GM19395 (cell line): ENCODE results near the gene MUSK.
"Not testable (repeated sequence)": the region's sequence is repeated elsewhere in the genome, so short reads cannot be mapped to it uniquely, and the experiment has no call there.

Experiments
- ATAC-seq: cut with Tn5 transposase; IDR thresholded peaks from one replicate; pipeline ENCODE4 v1.9.1; 2021; ENCODE audit warnings: mild to moderate bottlenecking, moderate library complexity; ENCODE audit not compliant: unreplicated experiment

Gene MUSK

DNA sequence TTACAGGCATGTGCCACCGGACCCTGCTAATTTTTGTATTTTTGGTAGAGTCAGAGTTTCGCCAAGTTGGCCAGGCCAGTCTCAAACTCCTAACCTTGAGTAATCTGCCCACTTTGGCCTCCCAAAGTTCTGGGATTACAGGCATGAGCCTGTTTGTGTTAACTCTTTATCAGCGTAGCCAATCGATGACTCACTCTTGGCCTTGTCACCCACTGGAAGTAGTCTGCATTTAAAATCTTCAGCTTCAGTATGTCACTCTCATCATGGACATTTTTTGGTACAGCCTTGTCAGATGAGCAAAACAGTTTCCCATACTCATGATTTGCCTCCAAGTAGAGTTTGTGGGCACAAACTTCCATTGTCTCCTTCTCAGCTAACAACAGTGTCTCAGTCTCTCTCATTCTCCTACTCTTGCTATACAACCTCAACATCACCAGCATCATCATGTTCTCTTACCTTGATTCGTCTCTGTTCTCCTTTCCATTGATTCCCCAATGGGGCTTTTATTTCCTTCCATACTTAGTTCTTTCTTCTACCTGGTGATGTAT is 22.5 kb downstream of the MUSK start:
- ATAC-seq: no peak

DNA sequence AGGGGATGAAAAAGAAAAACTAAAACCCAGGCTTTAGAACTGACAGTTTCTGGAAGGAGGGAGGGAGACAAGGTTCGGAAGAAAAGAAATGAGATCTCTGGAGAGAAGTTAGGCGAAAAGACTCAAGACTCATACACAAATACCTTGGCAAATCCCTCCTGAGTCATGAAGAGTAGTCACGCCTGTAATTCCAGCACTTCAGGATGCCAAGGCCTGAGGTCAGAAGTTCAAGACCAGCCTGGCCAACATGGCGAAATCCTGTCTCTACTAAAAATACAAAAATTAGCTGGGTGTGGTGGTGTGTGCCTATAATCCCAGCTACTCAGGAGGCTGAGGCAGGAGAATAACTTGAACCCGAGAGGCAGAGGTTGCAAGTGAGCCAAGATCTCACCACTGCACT is 27.3 kb downstream of the MUSK start:
- ATAC-seq: not testable (repeated sequence)

DNA sequence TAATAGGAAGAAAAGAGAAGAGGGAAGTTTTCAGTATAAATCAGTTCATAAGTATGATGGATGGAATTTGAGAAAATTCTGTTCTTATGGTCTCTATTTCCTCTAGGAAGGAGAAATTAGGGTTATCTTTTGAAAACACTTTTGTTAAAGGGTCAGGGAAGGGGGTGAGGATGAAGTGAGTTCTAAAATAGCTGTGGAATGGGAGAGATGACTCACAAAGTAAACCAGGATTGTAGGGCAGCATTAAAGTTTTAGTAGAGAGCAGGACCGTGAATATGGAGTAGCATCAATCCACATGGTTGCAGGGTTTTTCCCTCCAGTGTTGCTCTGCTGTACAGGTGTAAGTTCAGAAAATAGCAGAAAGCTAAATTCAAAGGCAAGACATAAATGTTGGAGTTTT is 32.4 kb downstream of the MUSK start:
- no peak for ATAC-seq

DNA sequence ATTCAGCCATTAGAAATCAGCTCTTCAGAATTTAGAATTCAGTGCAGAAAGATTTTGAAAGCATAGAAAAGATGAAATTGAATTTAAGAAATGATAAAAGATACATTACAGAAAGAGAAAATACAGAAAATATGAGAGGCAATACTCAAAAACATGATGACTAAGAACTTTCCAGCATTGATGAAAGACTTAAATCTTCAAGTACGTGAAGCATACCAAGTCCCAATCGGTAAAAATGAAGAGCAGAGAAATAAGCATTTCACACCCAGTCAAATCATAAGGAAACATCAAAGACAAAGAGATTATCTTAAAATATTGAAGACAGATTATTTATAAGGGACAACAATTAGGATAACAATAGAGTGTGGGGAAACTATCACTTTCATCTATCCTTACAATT is 35.1 kb downstream of the MUSK start:
- no peak for ATAC-seq

DNA sequence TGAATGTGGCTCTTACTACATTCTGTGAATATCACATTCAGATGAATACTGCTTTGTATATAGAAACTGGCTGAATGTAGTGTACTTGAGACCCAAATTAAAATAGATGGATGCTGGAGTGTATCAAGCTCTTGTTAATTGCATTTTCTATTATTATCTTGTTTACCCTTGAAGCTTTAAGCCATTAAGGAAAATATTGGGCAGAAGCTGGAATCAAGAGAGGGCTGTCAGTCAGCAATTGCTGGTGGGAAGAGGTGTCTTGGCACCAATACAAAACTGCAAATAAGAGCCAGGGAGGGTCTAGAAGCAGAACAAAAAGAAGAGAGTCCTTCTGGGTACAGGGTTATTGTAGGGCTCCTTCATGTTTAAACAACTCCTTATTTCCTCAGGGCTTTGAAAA is 38.8 kb downstream of the MUSK start:
- no peak for ATAC-seq

DNA sequence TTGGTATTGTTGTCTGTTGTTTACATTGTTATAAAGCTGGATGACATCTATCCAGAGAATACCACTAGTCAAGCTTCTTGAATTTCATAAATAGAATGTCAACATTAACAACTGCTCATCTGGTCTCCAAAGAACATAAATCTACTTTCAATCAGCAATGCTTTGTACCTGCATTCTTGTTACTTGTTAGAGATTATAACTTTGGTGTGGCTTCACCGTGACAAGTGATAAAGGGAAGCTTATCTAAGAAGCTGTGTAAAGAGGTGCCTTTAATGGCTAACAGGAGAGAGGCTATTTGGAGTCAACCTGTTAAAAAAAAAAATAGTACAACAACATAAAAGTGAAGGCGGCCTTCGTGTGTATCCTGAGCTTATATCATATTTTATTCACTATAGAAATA is 41.8 kb downstream of the MUSK start:
- ATAC-seq: no peak

DNA sequence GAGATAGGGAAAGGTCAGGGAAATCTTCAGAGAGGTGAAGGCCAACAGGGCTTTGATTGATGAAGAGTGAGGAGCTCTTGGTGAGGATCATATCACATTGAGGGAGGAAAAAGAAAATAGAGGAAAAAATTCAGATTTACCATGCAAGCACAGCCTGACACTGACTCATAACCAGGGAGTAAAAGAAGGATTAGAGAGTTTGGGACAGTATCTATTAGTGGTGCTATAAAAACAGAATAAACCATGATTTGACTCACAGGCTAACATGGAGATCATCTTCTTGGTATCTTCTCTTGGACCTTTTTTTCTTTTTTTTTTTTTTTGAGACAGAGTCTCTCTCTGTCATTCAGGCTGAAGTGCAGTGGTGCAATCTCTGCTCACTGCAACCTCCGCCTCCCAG is 44.4 kb downstream of the MUSK start:
- ATAC-seq: no peak

DNA sequence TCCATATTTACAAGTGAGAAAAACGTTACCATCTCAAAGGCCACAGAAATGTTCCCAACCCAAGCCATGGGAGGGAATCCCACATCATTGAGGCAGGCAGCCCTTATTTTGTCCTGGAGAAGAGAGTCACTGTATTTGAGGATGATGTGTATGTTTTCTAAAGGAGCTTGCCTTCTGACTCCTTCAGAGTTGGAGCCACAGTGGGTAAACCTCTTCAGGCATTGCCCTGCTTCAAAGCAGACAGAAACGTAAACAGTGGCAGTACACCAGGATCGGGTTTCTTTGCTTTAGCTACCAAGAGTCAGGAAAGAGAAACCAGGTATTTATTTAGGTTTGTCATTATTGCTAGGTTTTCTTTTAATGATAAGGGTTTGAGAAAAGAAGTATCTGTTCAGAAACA is 45.7 kb downstream of the MUSK start:
- no peak for ATAC-seq

DNA sequence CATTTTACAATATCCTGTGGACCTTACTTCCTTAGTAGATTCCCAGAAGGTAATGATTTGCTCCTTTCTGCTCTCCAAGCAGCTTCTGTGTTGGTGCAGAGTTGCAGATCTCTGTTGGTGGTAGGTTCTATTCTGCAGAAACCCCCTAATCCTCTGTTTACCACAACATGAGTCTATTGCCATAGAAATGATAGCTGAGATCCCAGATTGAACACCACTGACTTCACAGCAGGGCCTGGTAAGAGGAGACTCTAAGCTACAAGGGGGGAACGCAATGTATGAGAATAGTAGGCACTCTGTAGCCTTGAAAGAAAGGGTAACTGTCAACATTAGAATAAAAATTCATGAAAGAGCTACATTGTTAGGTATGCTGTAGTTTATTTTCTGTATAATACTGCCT is 59.5 kb downstream of the MUSK start:
- no peak for ATAC-seq

DNA sequence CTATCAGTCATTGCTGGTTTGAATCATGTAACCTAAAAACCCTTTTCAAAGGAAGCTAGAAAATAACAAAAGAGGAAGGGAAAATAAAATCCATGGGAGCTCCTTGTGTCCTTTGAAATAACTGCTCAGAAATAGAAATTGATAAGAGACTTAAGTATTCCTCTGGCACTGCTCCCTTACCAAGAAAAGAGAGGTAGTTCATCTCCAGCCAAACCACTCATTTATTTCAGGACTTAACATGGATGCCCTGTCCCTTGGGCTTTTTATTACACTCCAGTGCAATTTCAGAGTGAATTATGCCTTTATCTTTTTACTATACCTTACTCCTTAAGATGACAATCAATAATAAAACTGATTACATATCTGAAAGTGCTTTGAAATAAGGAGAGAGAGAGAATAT is 61.0 kb downstream of the MUSK start:
- no peak for ATAC-seq

DNA sequence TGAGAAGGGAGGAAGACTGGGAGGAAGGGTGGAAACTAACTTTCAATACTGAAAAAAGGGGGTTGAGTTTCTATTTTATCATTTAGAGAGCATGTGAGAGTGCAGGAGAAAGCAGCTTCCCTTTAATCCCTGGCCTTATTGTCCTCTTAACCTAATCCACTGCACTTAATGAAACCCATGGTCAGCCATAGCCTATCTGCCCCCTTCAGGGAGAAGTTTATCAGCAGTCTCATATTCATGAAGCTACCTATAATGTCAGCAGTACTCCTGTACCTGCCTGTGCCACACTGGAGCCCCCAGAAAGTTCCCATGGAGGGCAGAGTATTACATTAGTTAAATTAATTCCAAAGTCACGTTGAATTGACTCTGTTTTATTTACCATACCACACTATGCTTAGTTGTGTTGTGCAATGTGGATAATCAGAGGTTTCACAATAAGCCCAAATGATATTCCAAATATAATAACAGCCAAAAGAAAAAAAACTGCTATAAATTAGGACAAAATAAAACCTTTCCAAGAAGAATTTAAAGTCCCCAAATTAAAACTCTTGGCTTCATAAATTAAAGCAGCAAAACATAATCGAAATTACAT is 62.9 kb downstream of the MUSK start:
- no peak for ATAC-seq

DNA sequence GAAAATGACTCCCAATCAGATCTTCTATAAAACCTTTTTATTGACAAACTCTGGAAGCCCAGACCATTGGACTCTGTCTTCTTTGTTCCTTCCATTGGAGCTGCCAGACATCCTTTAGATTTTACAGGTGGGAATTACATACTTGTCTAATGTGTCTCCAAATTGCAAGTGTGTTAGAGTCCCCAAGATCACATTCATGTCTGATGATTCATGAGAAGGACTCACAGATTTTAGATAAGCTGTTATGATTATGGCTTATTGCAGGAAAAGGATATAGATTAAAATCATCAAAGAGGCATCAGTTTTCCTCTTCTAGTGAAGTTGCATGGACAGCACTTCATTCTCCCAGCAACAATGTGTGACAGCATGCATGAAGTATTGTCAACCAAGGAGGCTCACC is 70.4 kb downstream of the MUSK start:
- ATAC-seq: no peak

DNA sequence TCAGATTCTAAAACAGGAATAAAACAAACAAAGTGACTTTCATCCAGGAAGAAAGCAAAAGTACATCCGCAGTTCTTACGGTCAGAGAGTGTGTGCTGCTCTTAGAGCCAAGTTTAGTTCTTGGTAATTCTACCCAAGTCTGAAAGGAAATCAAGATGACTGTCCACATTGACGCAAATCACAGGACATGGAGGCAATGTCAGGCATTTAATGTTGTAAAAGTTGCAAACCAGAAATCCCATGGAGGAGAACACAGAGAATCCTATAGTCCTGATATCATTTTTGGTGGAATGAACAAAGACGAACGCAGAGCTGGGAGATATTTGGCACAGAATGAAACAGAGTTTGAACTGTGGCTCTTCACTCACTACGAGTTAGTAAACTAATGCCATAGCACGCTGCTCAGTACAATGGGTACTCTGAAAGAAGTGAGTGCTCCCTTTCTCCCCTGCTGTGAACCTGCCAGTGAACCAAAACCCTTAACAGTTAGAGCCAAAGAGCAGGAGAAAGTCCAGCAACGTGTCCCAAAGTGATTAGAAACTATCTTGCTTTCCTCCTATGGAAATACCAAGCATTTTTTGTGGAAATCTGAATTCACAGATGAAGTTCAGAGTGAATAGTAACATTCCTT is 74.3 kb downstream of the MUSK start:
- ATAC-seq: no peak

DNA sequence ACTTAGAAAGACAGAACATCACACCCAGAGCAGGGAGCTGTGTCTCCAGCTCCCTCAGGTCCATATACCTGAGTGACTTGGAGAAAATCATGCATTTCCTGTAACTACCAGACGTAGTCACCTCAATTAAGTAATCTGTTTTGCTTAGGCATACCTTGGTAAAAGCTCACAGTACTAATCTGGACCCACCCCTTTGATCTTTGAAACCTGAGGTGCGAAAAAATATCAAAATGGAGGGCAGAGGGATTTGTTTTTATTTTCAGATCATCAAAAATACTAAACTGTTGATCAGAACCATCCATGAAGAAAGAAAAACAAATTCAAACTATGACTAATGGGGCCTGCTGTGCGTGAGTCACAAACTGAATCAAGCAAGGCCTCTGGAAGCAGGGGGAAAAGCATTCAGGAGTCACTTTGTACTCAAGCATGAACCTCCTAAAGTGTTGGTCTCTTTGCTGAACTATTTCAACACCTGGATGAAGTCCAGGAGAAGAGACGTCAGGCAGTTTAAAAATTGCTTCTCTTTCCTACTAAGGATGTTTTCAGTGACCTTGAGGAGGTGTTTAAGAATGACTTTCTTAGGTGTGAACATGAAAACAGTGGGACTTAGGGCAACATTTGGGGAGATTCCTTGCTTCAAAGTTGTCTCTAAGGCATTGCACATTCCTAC is 76.3 kb downstream of the MUSK start:
- no peak for ATAC-seq

DNA sequence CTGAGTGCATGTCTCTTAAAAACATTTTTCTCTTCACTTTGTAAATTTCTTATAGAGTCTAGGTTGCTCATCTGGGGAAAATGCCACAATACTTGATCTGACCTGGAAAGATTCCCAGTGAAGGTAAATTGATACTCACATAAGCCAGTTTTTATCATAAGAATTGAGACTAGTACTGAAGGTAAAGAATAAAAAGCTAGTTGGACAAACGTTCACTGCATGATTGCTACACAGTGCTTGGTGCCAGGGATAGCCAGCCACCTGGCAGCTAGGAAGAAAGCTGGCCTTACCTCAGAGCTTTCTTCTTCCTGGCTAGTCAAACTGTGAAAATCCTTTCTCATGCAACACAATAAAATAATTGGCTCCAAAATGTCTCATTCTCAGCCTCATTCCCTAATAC is 77.1 kb downstream of the MUSK start:
- ATAC-seq: no peak

DNA sequence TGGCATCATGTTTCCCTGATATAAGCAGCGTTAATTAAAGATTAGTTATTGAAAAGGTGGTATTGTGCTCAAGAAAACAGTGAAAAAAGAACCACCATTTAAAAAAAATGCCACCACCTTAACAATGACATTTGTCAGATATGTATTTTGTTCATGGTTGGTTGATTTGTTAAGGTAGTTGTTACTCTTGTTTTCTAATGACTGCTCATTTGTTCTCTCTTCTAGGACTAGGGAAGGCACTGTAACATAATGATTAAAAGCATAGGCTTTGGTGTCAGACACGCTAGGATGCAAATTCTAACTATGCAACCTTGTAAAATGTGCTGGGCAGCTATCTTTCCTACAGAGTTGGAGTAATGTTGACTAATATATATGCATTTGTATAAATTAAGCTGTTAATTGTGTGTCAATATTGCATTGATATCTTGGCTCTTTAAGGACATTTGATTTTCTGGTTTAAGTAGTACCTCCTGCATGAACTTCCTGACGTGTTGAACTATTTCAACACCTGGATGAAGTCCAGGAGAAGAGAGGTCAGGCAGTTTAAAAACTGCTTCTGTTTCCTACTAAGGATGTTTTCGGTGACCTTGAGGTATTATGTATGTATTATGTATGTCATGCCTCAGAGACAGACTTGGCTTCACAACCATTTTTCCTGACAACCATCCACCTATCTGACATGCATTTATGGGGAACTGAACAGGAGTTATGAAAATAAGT is 77.8 kb downstream of the MUSK start:
- ATAC-seq: no peak

DNA sequence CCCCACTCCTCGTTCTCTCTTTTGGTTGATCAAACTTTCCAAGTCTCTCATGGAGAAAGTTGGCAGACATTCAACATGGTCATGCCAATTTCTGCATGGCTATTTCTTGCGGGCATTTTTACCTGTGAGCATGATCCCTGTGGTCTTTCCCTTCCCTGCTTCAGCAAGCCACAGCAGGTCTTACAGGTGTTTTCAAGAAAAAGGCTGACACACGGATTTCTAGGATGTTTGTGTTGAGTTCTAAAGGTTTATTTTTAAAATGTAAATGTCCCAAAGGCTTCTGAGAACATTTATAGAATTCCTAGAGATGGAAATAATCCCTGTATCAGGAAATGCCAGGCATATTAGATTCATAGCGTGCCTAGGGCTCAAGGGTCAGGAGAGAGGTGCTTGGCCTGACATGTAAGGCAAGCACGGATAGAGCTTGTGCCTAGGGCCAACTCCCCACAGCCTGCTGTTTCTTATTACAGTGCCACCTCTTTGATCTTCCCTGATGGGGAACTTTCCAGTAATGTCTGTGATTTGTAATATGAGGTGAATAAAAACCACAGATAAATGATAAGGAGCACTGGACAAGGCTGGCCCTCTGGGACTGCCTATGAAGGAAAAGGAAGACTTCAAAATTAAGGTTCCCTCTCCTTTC is 79.8 kb downstream of the MUSK start:
- ATAC-seq: no peak

DNA sequence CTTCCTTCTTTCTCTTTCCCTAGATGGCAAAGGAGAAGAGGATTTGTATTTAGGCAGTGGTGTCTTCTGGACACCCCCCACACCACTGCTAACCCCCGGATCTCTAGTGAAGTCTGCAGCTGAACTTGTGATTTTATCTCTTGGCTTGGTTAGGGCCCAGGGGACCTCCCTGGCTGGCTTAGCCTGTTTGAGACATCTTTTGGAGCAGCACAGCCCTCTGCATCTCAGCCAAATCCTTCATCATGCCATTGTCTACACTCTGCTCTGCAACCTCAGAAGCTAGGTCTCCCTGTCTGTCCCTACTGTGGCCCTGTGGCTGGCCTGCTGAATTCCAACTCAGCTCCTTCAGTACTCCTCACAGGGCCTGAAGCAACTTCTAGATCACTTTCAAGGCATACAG is 81.7 kb downstream of the MUSK start:
- ATAC-seq: no peak

DNA sequence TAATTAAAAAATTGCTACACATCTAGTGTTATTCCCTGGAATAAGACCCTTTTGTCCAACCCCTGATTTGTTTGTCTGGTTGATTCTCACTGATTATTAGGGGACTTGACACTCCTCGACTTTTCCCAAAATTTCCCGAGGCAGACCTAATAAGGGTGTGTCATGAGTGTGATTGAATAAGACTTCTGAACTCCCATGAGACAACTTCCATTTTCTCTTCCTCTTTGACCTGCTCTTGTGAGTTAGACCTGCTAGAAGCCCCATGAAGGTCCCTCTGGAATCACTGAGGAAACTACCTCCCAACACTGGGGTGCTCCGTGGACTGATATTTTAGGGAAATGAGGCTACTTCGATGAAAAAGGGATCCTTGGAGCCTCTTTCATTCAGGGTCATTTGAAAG is 83.4 kb downstream of the MUSK start:
- ATAC-seq: no peak

DNA sequence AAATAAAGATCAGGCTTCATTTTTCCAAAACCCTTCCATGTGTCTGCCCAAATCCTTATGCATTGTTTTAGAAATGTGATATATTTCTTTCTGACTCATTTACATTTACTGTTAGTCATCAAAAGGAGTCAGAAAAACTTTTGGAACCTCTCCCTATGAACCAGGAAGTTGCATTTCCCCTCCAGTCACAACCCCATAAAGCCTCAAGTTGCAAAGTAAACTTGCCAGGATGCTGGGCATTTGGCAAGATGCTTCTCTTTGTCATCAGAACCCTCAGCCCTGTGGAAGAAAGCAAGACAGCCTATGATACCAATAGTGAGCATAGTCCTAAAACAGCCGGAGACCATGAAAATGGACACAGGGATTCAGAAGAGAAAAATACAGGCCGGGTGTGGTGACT is 84.2 kb downstream of the MUSK start:
- ATAC-seq: no peak

DNA sequence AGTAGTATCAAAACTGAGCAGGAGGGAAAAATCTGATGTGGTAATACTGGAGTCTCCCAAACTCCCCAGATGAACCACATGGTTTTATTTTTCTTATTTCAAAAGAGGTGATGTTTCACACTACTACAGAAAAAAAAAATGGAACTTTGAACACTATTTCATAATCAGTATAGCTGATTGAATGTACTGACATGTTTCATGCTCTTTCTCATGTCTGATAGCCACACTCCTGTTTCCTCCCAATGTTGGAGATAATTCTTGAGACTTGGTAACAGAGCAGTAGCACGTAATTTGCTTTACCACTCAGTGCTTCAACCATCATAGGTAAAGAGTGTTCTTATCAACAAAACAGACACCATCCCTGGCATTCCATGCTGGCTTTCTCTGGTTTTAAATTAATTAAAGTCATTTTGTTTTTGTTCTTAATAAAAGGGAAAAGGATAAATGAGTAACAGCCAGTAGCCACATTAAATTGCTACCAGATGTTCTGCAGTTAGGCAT is 85.2 kb downstream of the MUSK start:
- ATAC-seq: no peak
